NK-92 (cell line): ENCODE measurements around the gene KIF24.
"Not testable (repeated sequence)": the region's sequence is repeated elsewhere in the genome, so short reads cannot be mapped to it uniquely, and the experiment has no call there.

Experiments used
- DNase-seq: peaks from one replicate; lab custom pipeline; 2025; ENCODE audit not compliant: unreplicated experiment; lab: John Stamatoyannopoulos, UW

The KIF24 gene

DNA sequence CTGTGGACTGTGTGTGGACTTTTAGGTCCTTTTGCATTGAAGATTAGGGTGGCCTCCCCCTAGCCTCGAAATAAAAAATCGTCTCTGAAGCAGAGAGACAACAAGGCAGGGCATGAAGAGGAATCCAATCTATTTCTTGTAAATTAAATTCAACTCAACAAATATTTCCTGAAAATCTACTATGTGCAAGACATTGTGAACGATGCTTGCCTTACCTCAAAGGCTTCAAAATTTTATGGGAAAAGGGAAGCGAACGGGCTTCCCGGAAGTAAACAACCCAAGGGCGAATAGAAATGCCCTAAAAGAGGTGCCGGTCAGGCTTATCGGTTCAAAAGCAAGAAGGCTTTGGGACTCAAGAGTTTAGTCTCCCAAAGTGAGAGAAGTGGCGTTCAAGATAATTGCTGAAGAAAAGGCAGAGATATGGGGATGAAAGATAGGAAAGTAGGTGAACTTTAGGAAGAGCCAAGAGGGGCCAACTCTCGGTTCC, 525 bp downstream of the KIF24 start:
- no peak for DNase-seq

GRCh38 chr9:34326690-34327089, 2.4 kb downstream of the KIF24 start:
- DNase-seq: no peak

- DNase-seq: no peak
Measured at GRCh38 chr9:34322899-34323591, 6.0 kb downstream of the KIF24 start.

DNA sequence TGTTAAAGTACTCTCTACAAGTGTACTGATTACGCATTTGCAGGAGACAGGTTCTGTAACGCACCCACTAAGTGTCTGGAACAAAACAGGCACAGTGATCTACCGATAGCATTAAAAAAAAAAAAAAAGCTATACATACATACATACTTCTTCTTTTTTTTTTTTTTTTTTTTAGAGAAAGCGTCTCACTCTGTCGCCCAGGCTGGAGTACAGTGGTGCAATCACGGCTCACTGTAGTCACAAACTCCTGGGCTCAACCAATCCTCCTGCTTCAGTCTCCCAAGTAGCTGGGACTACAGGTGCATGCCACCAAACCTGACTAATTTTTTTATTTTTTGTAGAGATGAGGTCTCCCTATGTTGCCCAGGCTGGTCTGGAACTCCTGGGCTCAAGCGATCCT, 7.6 kb downstream of the KIF24 start:
- no peak for DNase-seq

DNA sequence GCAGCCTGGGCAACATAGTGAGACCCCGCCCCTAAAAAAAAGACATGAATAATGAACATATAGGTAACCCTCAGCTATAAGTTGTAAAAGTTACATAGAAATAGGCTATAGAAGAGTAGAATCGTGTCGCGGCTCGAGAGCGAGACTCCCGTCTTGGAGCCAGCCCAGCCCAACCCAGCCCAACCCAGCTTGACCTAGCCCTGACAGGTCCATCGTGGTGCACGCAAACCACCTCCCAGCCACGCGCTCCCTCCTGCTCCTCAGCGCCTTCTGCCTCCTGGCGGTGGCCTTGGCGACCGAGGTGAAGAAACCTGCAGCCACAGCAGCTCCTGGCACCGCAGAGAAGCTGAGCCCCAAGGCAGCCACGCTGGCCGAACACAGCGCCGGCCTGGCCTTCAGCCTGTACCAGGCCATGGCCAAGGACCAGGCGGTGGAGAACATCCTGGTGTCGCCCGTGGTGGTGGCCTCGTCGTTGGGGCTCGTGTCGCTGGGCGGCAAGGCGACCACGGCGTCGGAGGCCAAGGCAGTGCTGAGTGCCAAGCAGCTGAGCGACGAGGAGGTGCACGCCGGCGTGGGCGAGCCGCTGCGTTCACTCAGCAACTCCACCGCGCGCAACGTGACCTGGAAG, 10.8 kb downstream of the KIF24 start:
- DNase-seq: no peak

GRCh38 chr9:34317436-34317835, 11.6 kb downstream of the KIF24 start:
- DNase-seq: no peak

- DNase-seq: no peak
Measured at GRCh38 chr9:34311499-34312185, 17.4 kb downstream of the KIF24 start.

DNA sequence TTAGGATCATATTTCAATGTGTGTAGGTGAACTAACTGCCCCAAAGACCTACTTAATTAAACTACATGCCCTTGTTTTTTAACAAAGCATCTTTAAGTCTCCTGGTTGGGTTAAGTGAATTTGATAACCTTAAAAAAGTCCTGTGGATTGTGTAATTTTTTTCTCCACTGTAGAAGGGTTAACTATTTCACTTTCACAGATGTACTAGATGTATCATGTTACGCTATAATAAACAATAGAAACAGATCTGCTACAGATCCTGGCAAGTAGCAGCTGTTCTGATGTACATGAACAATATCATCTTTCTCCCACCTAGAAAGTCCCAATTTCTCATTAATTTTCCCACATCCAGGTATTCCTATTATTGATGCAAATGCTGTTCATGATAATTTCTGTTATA, 18.9 kb downstream of the KIF24 start:
- no peak for DNase-seq

DNA sequence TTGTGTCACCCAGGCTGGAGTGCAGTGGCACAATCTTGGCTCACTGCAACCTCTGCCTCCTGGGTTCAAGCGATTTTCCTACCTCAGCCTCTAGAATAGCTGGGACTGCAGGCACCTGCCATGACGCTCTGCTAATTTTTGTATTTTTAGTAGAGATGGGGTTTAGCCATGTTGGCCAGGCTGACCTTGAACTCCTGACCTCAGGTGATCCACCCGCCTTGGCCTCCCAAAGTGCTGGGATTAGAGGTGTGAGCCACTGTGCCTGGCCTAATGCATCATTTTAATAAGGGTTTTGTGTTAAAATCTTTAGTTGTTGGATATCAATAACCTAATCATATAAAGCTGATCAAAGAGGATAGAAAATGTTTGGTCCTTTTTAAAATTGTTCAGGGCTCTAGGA, 20.8 kb downstream of the KIF24 start:
- not testable (repeated sequence) for DNase-seq

DNA sequence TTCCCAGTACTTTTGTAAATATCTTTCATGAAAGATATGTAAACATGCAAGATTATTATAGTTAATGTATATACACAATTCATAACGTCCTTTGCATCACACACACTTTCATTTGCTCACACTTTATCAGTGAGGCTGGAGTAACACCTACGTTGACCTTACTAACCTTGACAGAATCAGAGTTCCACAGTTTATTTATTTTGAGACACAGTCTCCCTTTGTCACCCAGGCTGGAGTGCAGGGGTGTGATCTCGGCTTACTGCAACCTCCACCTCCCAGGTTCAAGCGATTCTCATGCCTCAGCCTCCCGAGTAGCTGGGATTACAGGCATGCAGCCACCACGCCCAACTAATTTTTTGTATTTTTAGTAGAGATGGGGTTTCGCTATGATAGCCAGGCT, 28.0 kb downstream of the KIF24 start:
- DNase-seq: not testable (repeated sequence)

- no peak for DNase-seq
Measured at GRCh38 chr9:34292552-34292951, 36.5 kb downstream of the KIF24 start.

GRCh38 chr9:34291423-34291822, 37.6 kb downstream of the KIF24 start:
- DNase-seq: no peak

GRCh38 chr9:34291023-34291422, 38.0 kb downstream of the KIF24 start:
- DNase-seq: no peak

GRCh38 chr9:34289159-34289558, 39.9 kb downstream of the KIF24 start:
- no peak for DNase-seq

DNA sequence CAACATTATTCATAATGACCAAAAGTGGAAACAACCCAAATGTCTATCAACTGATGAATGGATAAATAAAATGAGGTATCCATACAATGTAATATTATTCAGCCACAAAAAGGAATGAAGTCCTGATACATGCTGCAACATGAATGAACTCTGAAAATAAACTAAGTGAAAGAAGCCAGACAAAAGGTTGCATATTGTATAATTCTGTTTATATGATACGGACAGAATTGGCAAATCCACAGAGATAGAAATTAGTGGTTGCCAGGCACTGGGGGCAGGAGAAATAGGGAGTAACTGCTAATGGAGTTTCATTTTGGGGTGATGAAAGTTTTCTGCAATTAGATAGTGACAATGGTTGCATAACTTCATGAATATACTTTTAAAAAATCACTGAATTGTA, 47.0 kb downstream of the KIF24 start:
- DNase-seq: no peak

DNA sequence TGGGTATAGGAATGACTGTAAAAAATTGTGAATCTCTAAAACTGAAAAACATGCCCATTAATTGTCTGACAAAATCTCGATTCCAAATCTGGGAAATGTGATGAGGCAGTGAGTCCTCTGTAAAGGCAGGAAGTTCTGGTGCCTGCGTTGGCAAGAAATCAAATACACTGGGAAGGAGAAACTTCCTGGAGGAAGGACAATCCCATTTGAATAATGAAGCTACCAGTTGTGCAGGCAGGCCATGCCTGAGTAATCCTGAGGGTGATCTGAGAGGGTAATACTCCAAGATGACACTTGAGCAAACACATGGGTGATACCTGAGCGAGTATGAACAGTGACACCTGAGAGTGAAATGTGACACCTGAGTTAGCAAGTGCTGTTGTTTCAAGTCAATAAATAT, 49.7 kb downstream of the KIF24 start:
- no peak for DNase-seq
